Measurements from ENCODE around the gene ABR.

DNA sequence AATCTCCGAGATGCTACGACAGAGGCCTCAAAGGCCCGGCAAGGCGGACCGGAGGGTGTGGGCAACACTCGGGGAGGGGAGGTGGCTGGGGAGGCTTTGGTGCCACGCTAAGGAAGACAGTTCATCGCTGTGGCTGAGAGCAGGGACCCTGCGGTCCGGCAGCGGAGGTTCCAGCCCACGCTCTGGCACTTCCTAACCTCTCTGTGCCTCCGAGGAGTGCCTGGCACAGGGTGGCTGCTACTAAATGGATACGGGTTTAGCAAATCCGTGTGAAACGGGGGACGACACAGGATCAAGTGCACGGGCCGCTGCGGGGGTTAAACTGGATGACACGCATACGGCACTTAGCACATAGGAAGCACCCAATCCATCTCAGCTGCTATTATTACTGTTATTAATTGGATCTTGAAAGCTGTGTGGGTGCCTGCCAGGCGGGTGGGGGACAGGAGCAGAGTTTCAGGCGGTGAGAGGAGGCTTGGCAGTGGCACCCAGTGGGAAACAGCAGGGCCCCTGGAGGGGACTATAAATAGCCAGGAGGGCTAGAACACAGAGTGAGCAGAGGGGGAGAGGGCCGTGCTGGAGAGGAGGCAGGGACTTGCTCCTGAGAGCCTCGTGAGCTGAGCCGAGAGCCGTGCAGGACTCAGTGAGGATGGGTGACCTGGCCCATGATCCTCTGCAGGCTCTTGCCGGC lies 45.0 kb downstream of the ABR start:
- TF ChIP-seq, protein P1, sequence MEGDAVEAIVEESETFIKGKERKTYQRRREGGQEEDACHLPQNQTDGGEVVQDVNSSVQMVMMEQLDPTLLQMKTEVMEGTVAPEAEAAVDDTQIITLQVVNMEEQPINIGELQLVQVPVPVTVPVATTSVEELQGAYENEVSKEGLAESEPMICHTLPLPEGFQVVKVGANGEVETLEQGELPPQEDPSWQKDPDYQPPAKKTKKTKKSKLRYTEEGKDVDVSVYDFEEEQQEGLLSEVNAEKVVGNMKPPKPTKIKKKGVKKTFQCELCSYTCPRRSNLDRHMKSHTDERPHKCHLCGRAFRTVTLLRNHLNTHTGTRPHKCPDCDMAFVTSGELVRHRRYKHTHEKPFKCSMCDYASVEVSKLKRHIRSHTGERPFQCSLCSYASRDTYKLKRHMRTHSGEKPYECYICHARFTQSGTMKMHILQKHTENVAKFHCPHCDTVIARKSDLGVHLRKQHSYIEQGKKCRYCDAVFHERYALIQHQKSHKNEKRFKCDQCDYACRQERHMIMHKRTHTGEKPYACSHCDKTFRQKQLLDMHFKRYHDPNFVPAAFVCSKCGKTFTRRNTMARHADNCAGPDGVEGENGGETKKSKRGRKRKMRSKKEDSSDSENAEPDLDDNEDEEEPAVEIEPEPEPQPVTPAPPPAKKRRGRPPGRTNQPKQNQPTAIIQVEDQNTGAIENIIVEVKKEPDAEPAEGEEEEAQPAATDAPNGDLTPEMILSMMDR (IDR thresholded peaks at IDR 0.05): no peak
- no peak for TF ChIP-seq POLR2A (IDR thresholded peaks at IDR 0.05)

Measured in adrenal gland (tissue), 5 donors.